HPDE6-E6E7 (cell line): Measurements from ENCODE around the gene FSTL4.
"Not testable (repeated sequence)": the region's sequence is repeated elsewhere in the genome, so short reads cannot be mapped to it uniquely, and the experiment has no call there.

Experiments used
- DNase-seq: peaks from one replicate; pipeline ENCODE4 v3.0.0; 2011; ENCODE audit warnings: missing footprints; ENCODE audit errors: extremely low spot score

FSTL4 gene

DNA sequence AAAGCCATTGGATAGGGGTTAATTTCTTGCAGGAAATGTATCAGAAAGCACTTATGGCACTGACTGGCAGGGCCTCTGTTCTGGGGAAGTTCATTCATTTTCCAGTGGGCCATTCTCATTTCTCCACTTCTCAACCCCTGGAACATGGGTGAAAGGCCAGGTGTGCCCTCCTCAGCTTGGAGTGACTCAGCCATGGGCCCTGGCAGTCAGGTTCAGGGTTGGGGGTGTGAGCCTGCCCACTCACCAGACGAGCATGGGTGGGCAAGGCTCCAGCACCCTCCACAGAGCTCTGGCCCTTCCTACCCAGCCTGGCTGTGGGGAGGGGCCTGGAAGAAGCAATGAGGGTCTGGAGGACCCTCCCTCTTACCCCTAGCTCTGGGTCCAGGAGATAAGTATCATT lies 386.2 kb downstream of the FSTL4 start:
- no peak for DNase-seq

DNA sequence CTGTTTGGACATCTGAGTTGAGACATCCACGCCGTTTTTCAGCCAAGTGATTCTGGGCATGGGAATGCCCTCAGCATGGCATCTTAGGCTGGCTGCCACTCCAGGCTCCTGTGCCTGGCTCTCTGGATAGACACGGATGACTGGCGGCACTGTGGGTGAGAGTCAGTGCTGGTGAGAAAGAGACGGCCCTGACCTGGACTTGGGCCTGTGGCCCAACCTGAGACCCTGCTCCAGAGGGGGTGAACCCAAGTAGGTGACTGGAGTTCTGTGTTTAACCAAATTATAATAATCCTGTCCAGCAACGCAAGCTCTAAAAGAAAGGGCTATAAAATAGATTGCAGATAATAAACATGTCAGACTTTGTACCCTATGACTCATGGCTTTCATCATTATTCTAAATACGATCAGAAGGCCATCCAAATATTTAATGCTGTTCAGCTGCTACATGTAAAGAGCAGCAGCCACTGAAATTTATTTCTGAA lies 386.6 kb downstream of the FSTL4 start:
- DNase-seq, result peak; percentile 26

DNA sequence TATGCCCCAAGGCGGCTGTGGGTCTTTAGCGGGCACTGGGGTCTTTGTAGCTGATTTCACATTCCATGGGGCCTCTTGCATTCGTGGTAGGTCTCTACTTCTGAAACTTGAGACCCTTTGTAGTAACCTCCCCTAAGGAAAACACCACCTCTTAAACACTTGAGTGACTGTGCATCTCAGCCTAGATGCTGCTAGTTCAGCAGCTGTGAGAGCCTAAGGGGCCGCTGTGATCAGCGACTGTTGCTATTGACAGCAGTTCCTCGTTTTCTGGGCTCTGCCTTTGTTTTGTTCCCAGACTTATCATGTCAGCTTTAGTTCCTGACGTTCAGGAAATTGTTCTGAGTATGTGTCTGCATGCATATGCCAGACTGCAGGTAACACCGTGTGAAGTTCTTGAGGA lies 389.4 kb downstream of the FSTL4 start:
- DNase-seq, result no peak

DNA sequence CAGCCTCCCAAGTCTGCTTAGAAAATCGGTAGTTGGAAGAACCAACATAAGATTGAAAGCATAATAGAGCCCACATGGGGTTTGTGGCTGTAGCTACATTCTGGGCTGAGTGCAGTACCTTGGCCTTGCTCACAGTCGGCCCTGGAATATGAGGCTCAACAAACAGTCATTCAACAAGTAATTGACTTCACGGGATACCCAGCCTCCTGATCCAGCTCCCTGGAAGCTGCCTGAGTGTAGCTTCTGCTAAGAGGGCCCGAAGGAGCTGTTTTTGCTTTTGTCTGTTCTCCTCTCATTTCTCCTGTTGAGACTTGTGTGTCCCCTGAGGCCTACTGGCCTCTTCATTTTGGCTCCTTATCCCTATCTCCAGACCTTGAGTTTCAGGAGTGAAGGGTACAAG lies 389.8 kb downstream of the FSTL4 start:
- no peak for DNase-seq

DNA sequence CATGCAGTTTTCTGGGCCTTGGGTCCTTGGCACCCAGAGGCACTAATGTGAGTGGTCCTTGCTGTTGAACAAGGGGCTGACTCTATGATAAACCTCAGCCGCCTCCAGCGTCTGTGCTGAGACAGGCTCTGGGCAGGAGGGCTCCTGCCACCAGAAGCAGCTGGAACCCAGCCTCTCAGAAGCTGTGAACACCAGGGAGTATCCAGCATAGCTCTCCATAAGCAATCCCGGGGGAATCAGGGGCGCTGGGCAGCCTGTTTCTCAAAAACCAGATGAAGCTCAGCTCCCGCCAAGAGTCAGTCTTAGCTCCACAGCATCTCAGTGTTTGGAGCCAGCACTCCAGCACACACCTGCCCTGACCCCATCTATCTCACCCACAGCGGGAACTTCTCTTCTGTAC lies 390.3 kb downstream of the FSTL4 start:
- DNase-seq, result no peak

DNA sequence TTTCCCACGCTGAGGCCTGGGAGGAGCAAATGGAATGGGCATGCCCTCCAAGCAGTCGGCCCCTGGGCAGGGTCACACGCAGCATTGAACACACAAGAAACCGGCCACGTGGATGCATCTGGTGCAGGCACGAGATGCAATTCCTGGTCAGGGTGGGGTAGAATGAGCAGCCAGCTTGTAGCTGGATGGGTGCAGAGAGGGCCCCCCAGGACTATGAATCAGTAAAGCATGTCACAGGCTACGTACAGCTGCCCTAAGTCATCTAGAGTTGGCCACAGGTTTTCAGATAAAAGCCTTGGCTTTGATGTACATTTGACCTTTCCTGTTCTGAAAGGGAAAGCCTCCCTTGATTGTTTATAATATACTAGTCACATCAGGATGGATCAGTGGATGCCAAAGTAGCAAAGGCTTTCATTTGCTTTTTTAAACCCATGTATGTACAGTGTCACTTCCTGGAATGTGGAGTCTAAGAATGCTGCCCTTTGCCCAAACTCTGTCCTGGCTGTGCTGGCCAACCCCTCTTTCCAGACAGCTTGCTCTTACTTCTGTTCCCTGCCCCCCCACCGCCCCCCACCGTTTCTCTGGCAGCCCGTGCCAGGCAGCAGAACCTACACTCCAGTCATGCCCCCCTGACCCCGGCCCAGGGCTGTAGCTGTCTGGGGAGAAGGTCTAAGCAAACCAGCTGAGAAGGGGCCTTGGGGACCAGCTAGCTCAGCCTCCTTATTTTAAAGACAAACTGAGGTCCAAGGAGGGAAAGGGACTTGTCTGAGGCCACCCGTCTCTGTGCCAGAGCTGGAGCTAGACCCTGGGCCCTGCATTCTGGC lies 391.3 kb downstream of the FSTL4 start:
- no peak for DNase-seq

DNA sequence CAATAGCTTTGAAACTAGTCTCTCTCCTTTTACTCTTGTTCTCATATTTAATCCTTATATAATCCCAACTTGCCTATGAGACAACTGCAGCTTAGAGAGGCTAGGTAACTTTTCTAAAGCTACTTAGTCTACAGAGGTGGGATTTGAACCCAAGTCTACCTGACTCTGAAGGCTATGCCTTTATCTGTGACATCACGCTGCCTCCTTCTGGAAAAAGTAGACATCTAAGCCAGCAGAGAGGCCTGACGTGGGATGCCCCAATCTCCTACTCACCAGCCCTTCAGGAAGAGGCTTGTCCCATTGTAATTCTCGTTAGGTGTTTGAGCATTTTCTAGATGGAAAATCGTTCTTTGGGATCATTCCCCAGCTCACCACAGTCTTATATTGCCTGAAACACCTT lies 393.0 kb downstream of the FSTL4 start:
- DNase-seq, result no peak

DNA sequence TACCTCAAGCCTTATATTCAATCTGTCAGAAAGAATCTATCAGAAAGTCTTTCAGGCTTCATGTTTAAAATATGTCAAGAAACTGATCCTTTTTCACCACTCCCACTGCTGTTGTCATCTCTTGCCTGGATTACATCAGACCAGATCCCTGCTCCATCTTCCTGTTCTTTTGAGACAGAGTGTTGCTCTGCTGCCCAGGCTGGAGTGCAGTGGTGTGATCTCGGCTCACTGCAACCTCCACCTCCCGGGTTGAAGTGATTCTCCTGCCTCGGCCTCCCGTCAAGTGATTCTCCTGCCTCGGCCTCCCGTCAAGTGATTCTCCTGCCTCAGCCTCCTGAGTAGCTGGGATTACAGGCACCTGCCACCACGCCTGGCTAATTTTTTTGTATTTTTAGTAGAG lies 396.2 kb downstream of the FSTL4 start:
- not testable (repeated sequence) for DNase-seq

DNA sequence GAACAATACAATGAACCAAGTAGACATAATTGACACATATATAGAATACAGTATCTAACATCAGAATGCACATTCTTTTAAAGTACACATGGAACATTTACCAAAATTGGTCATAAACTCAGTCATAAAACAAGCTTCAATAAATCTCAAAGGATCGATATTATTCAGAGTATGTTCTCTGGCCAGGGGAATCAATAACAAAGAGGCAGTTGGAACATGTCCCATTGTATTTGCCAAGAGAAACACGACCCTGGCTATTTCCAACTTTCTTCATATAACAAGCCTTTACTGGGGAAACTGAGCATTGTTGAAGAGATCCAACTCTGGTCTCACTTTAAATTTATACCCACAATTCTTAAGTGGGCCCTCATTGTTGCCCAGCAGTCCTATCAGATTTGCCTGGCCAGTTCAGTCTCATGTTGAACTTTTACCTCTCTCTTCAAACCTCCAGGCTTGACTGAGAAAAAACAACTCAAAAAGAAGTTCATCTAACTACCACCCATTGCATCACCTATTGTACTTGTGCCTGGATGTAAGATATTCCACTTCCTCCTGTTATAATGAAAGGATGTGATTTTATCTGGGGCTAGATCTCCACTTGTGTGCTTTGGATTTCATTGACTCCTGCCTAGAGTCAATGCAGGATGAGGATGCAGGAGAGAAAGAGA lies 398.1 kb downstream of the FSTL4 start:
- no peak for DNase-seq

DNA sequence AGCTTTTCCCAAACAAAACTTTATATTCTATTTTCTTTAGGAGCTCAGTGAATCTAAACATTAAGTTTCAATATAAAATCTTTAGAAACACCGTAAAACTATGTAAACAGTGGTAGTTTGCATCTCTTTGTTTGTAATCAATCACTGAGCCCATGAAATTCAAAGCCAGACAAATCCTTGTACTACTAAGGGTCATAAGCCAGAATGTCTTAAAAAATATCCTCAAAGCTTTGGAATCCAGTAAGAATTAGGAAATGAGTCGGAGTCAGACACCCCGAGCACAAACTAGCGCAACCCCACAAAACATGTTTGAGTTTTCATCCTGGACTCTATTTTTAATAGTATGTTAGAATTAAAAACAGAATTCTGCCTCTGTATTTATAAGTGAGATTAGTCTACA lies 406.7 kb downstream of the FSTL4 start:
- no peak for DNase-seq

DNA sequence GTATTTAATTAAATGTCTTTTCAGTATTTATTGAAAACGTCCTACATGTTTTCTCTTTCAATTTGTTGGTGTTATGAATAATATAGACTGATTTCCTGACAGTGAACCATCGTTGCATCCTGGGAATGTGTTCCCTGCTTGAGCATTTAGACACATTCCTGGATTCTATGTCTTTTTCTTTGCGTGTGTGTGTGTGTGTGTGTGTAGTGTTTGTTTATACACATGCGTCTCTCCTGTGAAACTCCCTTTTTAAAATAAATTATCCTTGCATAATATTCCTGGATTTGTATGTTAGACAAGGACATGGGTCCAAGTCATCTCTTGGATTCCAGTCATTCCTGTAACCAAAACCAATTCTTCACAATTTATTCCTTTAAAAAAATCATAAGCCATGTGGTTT lies 407.1 kb downstream of the FSTL4 start:
- no peak for DNase-seq

DNA sequence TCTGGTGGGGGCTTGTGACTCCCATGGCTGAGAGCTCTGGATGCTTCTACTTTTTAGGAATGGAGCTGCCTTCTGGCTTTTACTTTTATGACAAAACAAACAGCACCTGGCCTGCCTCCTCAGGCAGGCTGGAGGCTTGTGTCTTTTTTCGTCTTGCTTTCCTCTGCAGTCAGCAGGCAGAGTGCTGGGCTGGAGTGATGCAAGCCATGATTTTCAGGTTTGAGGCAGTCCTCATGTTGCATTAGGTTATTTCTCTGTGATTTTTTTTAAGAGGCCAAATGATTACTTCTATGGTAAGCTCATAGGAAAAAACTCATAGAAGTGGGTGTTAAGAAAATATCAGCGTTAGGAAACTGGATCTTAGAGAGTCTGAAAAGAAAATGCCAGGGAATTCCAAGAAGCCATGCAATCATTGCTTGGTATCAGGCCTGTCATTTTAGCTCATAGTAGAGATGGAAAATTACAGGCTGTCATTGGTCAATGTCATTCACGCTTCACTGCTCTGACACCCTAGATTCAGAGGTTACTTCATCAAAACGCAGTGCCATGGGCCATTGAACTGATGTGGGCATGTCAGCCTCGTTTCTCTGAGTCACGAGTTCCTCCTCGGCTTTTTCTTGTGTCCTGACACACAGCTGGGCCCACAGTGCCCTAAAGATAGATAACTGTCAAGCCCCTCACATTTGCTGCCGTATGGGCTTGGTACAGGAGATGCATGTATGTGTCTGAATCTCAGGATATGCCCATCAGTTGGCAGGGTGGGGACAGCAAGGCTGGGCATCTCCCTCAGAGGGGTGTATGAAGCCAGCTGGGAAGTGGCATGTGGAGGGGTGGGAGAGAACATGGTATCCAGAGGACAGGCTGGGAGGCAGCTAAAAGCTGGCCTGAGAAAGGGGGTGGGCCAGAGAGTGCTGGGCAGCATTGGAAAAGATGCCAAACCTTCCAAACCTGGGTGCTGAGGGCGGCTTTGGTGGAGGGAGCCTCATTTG lies 408.7 kb downstream of the FSTL4 start:
- DNase-seq, result no peak

DNA sequence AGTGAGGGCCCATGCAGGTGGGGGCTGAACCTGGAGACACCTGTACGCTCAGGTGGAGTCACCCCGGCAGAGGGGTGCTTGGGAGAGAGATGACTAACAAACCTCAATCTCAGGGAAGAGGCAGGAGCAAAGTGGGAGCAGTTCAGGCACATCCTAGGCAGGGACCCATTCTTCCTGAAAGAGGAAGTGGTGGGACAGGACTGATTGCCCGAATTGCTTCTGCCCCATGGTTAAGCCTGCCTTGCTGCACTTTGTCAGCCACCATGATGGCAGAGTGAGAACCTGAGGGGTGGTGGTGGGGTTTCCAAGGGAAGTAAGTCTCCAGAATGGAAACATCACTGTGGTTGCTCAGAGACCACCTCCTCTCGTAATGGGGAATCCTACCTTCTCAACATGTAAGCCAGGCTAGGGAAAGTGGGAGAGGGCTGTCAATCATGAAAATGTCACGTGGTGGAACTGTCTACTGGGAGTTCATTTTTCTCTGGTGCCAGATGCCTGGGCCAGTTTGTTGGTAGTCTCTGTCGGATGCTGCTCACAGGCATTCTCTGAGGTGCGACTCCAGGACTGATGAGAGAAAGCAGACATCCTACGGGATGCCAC lies 410.2 kb downstream of the FSTL4 start:
- no peak for DNase-seq

DNA sequence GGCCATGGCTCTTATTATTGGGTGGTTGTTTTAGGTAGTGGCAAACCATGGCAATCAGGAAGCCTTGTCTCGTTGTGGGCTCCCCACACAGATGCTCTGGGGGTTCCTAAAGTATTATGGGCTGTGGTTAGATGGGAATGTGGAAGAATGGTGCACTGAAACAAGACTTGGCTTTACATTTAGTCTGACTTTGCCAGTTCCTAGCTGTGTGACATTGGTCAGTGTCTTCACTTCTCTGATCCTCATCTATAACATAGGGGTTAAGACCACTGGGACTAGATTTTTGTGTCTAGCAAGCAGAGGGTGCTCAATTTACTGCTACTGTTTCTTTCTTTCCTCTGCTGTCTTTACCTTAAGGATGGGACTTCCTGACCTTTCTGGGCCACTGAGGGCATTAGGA lies 411.0 kb downstream of the FSTL4 start:
- DNase-seq, result no peak

DNA sequence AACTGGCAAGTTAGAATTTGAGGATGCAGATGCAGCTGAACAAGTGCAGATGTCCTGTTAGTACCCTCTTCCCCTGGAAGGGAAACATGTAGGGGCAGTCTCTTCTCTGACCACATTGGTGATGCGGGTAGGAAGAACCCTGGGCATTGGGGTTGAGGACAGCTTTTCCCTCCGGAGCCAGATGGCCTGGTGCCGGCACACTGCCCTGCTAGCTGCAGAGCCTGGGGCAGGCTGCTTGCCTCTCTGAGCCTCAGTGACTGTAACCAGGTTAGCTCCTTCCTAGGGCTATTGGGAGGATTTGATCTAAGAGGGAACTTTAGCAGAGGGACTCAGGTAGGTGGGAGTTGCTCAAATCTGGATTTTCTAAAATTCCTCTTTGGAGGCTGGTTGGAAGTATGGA lies 412.1 kb downstream of the FSTL4 start:
- DNase-seq, result no peak

DNA sequence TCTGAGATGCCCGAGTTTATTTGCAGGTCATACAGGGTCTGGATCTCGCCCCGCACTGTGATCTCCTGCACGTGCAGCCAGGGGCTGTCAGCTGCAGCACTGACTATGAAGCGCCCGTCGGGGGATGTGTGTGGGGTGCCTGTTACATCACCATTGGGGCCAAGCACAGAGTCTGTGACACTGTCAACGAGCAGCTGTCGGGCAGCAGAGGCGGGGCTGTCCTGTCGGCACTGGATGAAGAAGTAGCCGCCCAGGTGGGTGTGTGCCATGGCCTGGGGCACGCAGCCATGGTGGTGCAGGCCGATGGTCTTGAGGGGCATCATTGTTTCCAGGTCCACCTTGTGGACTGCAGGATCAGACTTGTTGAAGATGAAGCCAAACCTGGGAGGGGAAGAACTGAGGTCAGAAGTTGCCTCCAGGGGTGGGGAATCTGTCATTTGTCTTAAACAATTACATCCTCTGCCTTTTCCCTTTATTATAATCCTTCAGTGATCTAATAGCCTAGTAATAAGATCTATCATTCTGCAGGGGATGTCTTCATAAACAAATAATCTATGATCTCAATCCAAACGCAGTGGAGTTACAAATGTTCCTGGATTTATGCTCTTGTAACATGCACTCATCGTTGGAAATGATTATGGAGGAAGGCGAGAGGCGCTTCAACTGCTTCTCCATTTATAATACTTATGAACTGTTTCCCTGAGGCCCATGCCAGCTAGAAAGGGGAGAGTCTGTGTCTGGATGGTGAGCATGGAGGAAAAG lies 412.7 kb downstream of the FSTL4 start:
- DNase-seq, result no peak

DNA sequence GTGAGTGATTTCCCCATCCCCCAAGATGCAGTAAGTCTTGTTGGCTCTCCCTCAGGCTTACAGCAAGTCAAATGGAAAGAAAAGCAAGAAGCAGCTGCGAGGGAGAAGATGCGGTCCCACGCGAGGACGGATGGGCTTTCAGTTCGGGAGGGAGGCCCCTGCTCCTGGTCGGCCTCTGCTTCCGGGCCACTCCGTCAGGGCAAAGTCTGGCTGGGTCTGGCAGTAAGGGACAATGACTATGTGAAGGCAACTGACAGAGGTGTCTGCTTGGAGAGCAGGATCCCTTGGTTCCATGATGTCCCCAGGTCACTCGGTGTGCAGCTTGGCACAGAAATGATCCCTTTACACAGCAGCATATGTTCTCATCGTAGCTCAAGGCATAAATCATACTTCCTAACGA lies 413.8 kb downstream of the FSTL4 start:
- no peak for DNase-seq

DNA sequence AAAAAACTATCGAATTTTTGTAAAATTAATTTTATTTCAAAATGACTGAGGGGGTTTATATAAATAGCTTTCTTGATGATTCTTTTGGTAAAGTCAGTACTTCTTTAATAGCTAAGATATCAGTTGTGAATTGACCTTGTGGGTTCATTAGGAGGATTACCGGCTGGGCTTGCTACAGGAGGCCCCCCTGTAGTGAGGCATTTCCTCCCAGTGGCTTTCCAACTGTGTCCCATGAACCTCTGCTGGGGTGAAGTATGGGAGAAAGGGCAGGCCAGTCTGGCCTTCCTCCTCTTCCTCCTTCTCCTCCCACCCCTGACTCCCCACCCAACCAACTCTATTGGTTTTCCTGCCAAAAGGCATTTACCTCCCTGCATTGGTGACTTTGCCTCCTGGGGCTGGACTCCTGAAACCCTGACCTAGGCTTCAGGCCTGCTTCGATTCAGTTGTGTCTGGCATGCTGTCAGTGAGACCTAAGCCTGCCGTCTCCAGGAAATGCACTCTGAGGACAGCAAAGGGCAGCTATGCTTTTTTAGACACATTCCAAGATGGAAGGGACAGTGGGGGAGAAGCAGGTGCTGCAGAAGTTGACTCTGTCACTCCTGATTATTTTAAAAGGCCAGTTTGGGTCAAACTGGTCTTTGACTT lies 415.8 kb downstream of the FSTL4 start:
- no peak for DNase-seq

DNA sequence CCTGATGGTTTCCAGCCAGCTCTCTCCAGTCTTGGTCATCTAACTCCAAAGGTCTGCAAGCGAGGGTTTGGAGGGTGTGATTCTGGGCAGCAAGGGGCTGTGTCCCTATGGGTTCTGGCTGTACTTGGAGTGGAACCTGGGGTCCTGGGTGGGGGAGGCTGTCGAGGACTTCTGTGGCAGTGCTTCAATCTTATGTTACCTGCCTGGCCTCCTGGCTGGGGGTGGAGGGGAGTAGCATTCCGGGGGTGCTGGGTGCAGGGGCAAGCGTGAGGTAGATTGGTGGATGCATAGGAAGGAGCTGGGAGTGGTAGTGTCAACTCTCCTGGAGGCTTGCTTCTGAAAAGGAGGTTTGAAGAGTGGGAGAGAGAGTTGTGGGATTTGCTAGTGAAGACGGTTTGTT lies 417.1 kb downstream of the FSTL4 start:
- DNase-seq, result no peak

DNA sequence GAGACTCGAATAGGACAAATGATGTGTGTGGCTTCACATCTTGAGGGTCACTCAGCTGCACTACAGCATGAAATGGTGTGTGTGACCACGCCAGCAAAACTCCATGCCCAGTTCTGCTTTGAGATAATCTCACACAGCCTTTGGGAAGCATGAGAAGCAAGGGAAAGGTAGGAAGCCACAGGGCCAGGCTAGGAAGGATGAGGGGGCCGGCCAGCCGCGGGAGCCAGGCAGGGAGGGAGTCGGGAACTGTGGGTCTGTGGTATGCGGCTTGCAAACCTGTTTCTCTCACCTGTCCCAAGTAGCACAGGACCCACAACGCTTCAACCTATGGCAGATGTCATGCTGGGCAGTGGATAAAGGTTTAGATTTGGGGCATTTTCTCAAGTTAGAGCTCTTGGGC lies 418.5 kb downstream of the FSTL4 start:
- no peak for DNase-seq
